ENCODE data around the gene PHLDA2. TPM values are rescaled to one million over a fixed set of nuclear protein-coding genes. Genes with fewer than 3 reads are reported as not detected.

The PHLDA2 gene
- total and polyA plus RNA-seq, 2 donors (not counting 3 experiments of a cell fraction or from before 2014, with no cell fraction given): 38.5 to 44.5 TPM

DNA sequence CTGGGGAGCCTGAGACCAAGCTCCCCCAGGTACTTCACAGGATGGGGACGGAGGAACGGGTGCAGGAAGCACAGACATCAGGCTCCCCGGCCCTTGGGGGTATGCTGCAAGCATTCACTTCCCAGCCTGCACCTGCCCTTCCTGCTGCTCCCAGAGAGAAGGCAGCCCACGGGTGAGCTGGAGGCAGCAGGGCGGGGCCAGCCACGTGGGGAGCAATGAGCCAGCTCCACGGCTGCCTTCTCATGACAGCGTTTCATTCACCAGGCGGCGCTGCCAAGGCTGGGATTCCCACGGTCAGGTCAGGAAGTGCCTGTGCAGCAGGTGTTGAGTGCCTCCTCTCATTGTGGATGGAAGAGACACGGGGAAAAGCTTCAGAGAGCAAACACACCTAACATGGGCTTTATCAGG is 14.5 kb upstream of the PHLDA2 start:
- POLR2A ChIA-PET: no interaction called here

More for the DNA sequence above, 14.5 kb upstream of the PHLDA2 start:
- Histone ChIP-seq H3K9me3 (replicated peaks; ENCODE audit: control insufficient read depth, insufficient read depth, low read length) (no peaks in the 10 kb centered on the region), H3K4me3 (replicated peaks in 1 of 3; ENCODE audit: insufficient read depth in 1 of 3, low read depth in 1 of 3, low read length in 3 of 3) (no peak overlapping the region), H2AFZ (ENCODE audit: low read depth, low read length) (no peak overlapping the region), H3K4me1 (ENCODE audit: control insufficient read depth, extremely low read depth, insufficient read depth, low read length) (peaks cover 11% of the 10 kb centered on the region), H4K20me1 (replicated peaks; ENCODE audit: control insufficient read depth, extremely low read depth, insufficient read depth, low read length) (no peaks in the 10 kb centered on the region), H3K9me1 (replicated peaks; ENCODE audit: control insufficient read depth, extremely low read depth, insufficient read depth, low read length) (no peaks in the 10 kb centered on the region), H3K79me2 (ENCODE audit: control insufficient read depth, insufficient read depth, low read length) (peaks cover 6% of the 10 kb centered on the region), H3K36me3 (ENCODE audit: control insufficient read depth in 2 of 2, extremely low read depth in 1 of 2, insufficient read depth in 2 of 2, low read length in 2 of 2) (peaks cover 12 to 26% of the 10 kb centered on the region in 2 experiments), H3K27ac (ENCODE audit: insufficient read depth, low read depth, low read length) (no peak overlapping the region), H3K27me3 (ENCODE audit: control insufficient read depth in 2 of 2, insufficient read depth in 2 of 2, low read length in 2 of 2) (no peaks in the 10 kb centered on the region), H3K9ac (replicated peaks; ENCODE audit: extremely low read depth, insufficient read depth, low read length) (no peak overlapping the region), H3K4me2 (ENCODE audit: insufficient read depth, low read length) (no peak overlapping the region)
- intact Hi-C loops (cut with micrococcal nuclease): no loop called here
- no TSS peak for BruUV-seq (replicated peaks)
- FAIRE-seq (no peak), DNase-seq (ENCODE audit: low read depth, low spot score) (no peak)
- TF ChIP-seq POLR2AphosphoS5 (IDR thresholded peaks at IDR 0.05; ENCODE audit: insufficient read depth, low read depth, low read length): no peak
- TF ChIP-seq, protein P1, sequence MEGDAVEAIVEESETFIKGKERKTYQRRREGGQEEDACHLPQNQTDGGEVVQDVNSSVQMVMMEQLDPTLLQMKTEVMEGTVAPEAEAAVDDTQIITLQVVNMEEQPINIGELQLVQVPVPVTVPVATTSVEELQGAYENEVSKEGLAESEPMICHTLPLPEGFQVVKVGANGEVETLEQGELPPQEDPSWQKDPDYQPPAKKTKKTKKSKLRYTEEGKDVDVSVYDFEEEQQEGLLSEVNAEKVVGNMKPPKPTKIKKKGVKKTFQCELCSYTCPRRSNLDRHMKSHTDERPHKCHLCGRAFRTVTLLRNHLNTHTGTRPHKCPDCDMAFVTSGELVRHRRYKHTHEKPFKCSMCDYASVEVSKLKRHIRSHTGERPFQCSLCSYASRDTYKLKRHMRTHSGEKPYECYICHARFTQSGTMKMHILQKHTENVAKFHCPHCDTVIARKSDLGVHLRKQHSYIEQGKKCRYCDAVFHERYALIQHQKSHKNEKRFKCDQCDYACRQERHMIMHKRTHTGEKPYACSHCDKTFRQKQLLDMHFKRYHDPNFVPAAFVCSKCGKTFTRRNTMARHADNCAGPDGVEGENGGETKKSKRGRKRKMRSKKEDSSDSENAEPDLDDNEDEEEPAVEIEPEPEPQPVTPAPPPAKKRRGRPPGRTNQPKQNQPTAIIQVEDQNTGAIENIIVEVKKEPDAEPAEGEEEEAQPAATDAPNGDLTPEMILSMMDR (IDR thresholded peaks at IDR 0.05; ENCODE audit: extremely low read depth in 1 of 2, insufficient read depth in 1 of 2, low read depth in 1 of 2, low read length in 2 of 2): no peak
- TF ChIP-seq FOS (IDR thresholded peaks at IDR 0.05; ENCODE audit: borderline replicate concordance, insufficient read depth, low read length): no peak
- no peak for TF ChIP-seq GATA2 (IDR thresholded peaks at IDR 0.05; ENCODE audit: insufficient read depth, insufficient read length, low read depth, low read length)
- dilution Hi-C loops (cut with MboI; ENCODE audit: extremely low pct_ligation_motif_present, low sequenced_read_pairs): no loop called here
- CTCF ChIA-PET: no interaction called here

Measured in endothelial cell of umbilical vein (primary cell).